GM19238 (cell line): ENCODE measurements around the gene PIH1D2.
"Not testable (repeated sequence)": the region's sequence is repeated elsewhere in the genome, so short reads cannot be mapped to it uniquely, and the experiment has no call there.

Experiments
- DNase-seq: peaks from one replicate; pipeline ENCODE4 v3.0.0; 2011; ENCODE audit warnings: low spot score; ENCODE audit not compliant: insufficient read length

Gene PIH1D2

DNA sequence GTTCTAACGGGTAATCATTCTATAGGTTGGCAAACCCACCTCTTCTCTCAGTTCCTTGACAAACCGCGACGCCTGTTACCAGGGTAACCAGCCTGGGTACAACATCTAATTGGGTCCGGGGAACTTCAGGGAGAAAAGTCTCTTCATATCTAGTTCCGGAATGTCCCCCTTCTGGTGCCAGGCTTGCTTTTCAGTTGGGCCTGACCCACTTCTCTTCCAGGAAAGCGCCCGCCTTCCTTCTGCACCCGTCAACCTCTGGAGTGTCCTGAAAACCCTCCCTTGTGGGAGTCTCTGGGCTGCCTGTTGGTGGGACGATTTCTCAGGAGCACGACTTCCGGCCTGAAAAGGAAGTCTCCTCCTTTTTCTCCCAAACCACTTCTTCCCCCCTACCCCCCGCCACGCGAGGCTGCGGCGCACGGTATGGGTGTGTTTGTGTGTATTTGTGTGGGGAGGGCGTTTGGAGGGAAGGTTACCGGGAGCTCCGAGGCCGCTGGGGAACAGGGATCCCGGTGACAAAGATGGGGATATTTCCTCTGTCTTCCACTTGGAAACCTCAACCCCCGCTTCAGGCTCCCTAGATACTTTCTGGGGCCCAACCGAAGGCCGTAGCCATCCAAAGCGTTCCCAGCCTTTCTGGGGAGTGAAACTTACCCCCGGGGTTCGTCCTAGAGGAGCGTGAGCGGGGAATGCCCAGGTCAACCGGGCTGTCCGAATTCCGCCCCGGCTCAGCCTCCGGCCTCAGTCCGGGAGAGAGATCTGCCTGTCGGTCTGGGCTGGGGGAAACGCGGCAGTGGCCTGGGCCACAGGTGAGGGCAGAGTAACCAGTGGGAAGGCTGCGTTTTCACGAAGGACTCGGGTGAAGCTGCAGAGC is at the start of gene PIH1D2, which contains the start of gene NKAPD1:
TSS of gene PIH1D2 (minus strand) at position 77 of the 871 bp plus-strand sequence. CDS start 843 bp downstream, outside the sequence.
TSS of gene NKAPD1 (plus strand) at position 359 of the 871 bp plus-strand sequence. CDS start 1,276 bp downstream, outside the sequence.
- DNase-seq: peak; percentile 56

GRCh38 chr11:112123129-112123528 is 49.3 kb upstream of the PIH1D2 start:
- no peak for DNase-seq

DNA sequence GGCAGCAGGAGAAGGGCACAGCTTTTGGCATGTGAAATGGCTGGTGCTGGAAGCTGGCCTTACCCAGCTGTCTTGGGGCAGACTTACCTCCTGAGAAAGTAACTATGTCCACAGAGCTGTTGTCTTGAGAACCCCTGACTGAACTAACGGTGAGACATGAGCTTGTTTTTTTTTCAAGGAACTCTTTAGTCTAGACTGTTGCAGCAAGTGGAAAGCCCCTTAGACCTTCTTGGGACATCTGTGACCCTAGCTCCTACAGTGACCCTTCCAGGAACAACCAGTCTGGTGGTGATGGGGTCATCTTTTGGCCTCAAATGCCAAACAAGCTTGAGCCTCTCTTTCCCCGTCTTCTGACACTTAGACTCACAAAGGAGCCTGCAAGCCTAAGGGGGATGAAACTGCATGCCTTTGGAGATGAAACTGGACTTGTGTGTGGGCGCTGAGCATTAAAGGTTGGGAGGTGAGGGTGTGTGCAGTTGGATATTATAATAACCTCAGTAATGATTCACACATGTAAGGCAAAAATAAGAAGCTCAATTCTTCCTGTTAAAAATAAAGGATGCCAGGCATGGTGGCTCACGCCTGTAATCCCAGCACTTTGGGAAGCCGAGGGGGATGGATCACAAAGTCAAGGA is 48.3 kb upstream of the PIH1D2 start:
- DNase-seq: no peak

DNA sequence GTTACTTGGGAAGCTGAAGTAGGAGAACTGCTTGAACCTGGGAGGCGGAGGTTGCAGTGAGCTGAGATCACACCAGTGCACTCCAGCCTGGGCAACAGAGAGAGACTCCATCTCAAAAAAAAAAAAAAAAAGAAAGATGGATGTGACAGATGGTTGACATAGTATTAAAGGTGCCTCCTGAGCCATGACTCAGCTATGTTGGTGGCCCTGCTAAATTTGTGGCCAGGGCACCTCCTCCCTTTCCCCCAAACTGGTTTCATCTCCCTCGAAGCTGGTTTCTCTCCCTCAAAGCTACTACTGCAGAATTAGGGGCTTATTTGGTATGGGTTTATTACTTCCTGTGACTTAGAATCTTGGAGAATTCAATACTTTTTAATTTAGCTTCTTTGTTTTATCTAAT is 44.4 kb upstream of the PIH1D2 start:
- DNase-seq: no peak

GRCh38 chr11:112115386-112115785 is 41.6 kb upstream of the PIH1D2 start:
- DNase-seq: no peak

DNA sequence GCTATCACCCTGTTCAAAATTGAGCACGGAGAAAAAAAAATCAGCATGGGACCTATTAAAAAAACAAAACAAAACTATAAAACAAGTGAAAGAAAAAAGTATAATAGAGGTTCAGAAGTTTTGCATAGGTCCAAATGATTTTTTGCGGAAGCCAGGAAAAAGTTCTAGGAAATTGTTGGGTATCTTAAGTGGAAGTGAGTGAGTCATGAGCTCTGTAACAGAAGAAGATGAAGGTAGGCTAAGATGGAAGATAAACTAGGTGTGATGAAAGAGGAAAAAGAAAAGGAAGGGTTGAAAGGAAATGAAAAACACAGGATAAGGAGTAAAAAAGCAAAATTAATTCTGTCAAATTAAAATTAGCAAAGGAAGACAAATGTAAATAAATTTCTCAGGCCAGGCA is 40.6 kb upstream of the PIH1D2 start:
- DNase-seq: no peak

DNA sequence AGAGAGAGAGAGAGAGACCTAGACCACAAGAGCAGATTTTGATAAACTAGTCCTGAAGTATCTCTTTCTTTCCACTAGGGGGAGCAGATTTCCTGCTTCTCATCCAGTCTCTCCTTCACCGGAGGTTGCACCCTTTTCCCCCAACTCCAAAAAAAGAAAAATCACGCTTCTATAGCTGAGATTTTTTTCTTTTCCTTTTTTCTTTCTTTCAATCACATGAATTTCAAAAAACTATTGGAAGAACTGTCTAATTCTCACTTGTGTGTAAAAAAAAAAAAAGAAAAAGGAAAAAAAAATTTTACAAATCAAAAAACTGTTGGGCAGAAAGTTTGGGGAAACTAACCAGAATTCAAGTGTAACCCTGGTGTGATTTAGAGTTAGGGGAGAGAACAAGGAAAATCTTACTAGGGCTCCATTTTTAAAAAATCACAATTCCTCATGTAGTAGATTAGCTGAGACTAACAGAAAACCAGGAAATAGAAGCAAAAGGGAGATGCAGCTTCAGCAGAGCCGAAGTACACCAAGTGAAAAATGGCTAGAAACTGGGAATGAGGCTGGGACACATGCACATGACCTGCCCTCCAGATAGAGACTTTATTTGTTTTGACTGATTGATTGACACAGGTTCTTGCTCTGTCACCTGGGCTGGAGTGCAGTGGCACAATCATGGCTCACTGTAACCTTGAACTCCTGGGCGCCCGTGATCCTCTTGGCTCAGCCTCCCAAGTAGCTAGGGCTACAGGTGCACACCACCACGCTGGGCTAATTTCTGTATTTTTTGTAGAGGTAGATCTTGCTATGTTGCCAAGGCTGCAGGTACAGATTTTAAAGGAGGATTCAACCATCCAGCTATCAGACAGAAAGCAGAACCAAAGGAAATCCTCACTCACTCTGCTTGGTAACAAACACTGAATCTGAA is 40.0 kb upstream of the PIH1D2 start:
- no peak for DNase-seq

DNA sequence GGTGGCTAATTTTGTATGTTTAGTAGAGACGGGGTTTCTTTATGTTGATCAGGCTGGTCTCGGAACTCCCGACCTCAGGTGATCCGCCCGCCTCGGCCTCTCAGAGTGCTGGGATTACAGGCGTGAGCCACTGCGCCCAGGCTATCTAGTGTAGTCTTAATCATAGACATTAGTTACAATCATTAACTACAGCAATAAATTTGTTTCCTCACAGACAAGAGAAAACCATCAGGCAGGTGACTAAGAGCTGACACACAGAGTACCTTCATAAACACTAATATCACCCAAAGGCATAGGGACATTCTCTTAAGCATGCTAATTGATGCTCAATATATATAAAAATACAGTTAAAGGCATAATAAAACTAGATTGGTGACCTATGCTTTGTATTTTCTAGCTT is 32.3 kb upstream of the PIH1D2 start:
- DNase-seq: no peak

DNA sequence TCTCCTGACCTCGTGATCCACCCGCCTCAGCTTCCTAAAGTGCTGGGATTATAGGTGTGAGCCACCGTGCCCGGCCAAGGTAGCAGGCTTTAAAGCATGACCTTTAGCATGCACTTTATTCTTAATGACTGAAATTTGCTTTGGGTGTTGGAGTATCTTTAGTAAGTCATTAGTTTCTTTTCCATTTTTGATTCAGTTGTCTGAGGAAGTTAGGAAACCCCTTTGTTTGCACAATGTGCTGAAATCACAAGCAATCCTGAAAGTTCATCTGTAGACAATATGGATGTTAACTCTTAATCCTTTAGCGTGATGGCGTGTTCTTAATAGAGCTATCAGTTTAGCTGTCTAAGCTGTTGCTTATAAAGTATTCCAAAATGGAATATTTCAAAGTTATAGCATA is 29.6 kb upstream of the PIH1D2 start:
- DNase-seq: no peak

- no peak for DNase-seq
Observed at GRCh38 chr11:112100462-112100861, 26.6 kb upstream of the PIH1D2 start.

DNA sequence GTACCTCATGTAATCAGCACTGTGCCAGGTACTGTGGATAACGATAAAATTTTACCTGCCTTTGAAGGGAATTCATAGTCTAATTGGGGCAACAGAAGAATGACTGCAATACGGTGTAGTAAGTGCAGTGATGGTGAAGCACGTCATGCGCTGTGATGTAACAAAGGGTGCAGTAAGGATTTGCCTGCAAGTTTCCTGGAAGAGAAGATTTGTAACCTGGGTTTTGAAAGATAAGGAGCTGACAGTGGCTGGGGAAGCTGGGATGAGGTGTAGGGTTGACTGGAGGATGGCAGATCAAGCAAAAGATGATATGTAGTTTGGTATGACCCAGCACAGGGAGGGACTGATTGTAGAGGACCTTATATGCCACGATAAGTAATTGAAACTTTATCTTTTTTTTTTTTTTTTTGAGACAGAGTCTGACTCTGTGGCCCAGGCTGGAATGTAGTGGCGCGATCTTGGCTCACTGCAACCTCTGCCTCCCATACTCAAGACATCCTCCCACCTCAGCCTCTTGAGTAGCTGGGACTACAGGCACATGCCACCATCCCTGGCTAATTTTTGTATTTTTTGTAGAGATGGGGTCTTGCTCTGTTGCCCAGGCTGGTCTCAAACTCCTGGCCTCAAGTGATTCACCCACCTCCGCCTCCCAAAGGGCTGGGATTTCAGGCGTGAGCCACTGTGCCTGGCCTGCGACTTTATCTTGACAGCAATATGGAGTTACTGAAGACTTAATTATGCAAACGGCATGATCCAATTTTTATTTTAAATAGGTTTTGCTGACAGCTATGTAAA is 24.1 kb upstream of the PIH1D2 start:
- no peak for DNase-seq

GRCh38 chr11:112096194-112096593 is 22.4 kb upstream of the PIH1D2 start:
- DNase-seq: no peak

DNA sequence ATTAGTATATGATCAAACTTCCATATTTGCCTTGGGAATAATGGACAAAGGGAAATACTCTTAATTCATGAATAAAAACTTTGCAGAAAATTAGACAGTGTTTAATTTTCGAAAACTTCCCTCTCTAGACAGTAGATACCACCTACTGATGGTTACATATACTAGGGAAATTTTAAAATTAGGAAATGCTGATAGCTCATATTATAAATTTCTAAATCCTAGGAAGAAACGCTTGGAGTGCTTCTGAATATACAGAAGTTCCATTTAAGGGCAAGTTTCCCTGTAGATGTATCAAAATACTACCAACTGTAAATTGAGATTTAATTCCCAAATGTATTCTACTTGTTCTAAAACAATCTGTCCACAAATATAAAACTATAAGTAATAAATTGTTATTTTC is 21.5 kb upstream of the PIH1D2 start:
- DNase-seq: not testable (repeated sequence)

GRCh38 chr11:112087212-112087611 is 13.4 kb upstream of the PIH1D2 start:
- no peak for DNase-seq

GRCh38 chr11:112086422-112087191 is 12.8 kb upstream of the PIH1D2 start, which contains the start of the genes SDHD and TIMM8B:
Gene SDHD, plus strand, starts transcription at chr11:112086873. Its CDS starts 35 bp downstream, at chr11:112086908.
Gene TIMM8B, minus strand, starts transcription at chr11:112086756. Its CDS starts 33 bp downstream, at chr11:112086723.
- DNase-seq: peak; percentile 85

DNA sequence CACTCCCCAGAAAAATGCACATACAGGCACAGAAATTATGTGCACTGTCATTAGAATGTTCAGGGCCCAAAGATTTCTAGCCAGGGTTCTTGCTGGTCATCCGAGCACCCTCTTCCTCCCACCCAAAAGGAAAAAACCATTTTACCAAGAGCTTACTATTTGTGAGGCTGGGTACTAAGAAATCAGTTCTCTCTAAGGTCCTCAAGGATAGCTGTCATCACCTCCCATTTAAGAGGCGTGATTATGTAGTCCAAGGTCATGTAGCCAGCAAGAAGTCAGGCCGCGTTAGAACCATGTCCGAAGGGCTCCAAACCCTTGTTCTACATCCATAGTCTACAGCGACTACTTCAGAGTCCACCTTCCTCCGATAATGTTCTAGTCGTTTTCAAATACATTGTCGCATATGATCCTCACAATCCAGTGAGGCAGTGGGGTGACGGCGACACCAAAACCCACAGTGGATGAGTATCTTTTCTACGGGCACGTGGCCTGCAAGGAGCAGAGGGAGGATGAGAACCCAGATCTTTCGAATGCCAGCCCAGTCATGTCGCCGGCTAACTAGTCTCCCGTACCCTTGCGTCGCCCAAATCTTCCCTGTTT is 12.1 kb upstream of the PIH1D2 start:
- peak; percentile 21 for DNase-seq

DNA sequence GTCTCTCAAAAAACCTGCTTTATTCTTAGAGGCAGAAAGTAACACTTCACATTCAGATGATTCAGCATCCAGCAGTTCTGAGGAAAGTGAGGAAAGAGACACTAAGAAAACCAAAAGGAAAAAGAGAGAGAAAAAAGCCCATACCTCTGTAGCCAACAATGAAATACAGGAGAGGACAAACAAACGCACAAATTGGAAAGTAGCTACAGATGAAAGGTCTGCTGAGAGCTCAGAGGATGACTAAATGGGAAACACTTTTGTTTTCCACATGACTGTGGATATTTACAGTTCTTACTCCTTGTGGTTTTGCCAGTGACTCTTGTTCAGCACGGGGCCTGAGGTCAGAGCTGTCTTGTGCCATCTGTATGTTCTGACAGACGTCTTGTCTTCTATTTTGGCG is 8.9 kb upstream of the PIH1D2 start:
- DNase-seq: no peak

DNA sequence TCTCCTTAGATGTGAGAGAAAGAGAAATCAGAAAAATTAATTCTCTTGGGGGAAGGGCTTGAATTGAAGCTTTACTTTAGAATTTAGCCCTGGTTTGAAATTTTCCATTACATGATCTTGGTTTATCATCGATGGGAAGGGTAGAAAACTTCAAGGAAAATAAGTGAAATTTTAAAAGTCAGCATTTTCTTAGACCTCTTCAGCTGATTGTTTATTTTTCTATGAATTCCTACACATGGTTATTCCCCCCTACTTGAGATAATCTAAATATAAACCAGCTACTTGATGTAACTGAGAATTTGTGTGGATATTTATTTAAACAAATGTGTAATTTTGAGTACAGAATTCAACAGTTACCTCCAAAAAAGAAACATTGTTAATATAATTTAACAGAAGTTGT is 10.9 kb downstream of the PIH1D2 start:
- no peak for DNase-seq

GRCh38 chr11:112058103-112058502 is 15.7 kb downstream of the PIH1D2 start:
- DNase-seq: no peak
